Astrocyte (in vitro differentiated cells and primary cell): Measurements from ENCODE around the gene MLLT10. TPM values are rescaled to one million over a fixed set of nuclear protein-coding genes. Genes with fewer than 3 reads are reported as not detected.

Source experiments
- DNase-seq: peaks from one replicate; pipeline ENCODE4 v3.0.0-alpha.2; 2010; ENCODE audit warnings: low read depth
- FAIRE-seq: peaks from 2 replicates; lab custom pipeline; 2011; peaks lifted over from hg19 to GRCh38; lab: Jason Lieb, UNC
- H2AFZ ChIP-seq: 2 replicates; pipeline ENCODE4 v1.6.0; 2012; ENCODE audit warnings: low read depth, low read length, inconsistent platforms
- H3K27ac ChIP-seq: 2 replicates; pipeline ENCODE4 v1.5.1; 2011; ENCODE audit warnings: low read depth, low read length, inconsistent platforms
- H3K27me3 ChIP-seq: 2 replicates; pipeline ENCODE4 v1.6.0; 2011; ENCODE audit warnings: low read length, inconsistent platforms; ENCODE audit not compliant: insufficient read depth
- H3K36me3 ChIP-seq: 2 replicates; pipeline ENCODE4 v1.5.1; 2011; ENCODE audit warnings: low read length, inconsistent platforms; ENCODE audit not compliant: insufficient read depth
- H3K4me1 ChIP-seq: 2 replicates; pipeline ENCODE4 v1.5.1; 2011; ENCODE audit warnings: low read length, inconsistent platforms; ENCODE audit not compliant: insufficient read depth
- H3K4me2 ChIP-seq: 2 replicates; pipeline ENCODE4 v1.6.0; 2012; ENCODE audit warnings: low read length, inconsistent platforms
- H3K4me3 ChIP-seq: 2 replicates; pipeline ENCODE4 v1.5.1; 2011; ENCODE audit warnings: low read depth, mild to moderate bottlenecking, low read length, inconsistent platforms; ENCODE audit not compliant: insufficient read depth
- H3K79me2 ChIP-seq: 2 replicates; pipeline ENCODE4 v1.6.0; 2012; ENCODE audit warnings: mild to moderate bottlenecking, low read length, inconsistent platforms; ENCODE audit not compliant: insufficient read depth
- H3K9ac ChIP-seq: 2 replicates; pipeline ENCODE4 v1.6.0; 2012; ENCODE audit warnings: mild to moderate bottlenecking, low read length, inconsistent platforms
- H3K9me3 ChIP-seq: 2 replicates; pipeline ENCODE4 v1.5.1; 2012; ENCODE audit warnings: low read depth, mild to moderate bottlenecking, low read length, inconsistent platforms; ENCODE audit not compliant: insufficient read depth
- H4K20me1 ChIP-seq: 2 replicates; pipeline ENCODE4 v1.6.0; 2012; ENCODE audit warnings: low read length, inconsistent platforms; ENCODE audit not compliant: insufficient read depth
- H3K27ac Mint-ChIP-seq: one replicate; pipeline ENCODE4 v1.8.0; 2021; ENCODE audit warnings: mild to moderate bottlenecking, mixed read lengths; ENCODE audit not compliant: unreplicated experiment
- H3K27me3 Mint-ChIP-seq: one replicate; pipeline ENCODE4 v1.8.0; 2021; ENCODE audit warnings: low read depth, mixed read lengths; ENCODE audit not compliant: unreplicated experiment
- H3K36me3 Mint-ChIP-seq: one replicate; pipeline ENCODE4 v1.8.0; 2021; ENCODE audit warnings: low read depth, mixed read lengths; ENCODE audit not compliant: unreplicated experiment
- H3K4me1 Mint-ChIP-seq: one replicate; pipeline ENCODE4 v1.8.0; 2021; ENCODE audit warnings: low read depth, mixed read lengths; ENCODE audit not compliant: unreplicated experiment
- H3K4me3 Mint-ChIP-seq: one replicate; pipeline ENCODE4 v1.8.0; 2021; ENCODE audit warnings: mild to moderate bottlenecking, moderate library complexity, mixed read lengths; ENCODE audit not compliant: unreplicated experiment
- H3K9me3 Mint-ChIP-seq: one replicate; pipeline ENCODE4 v1.8.0; 2021; ENCODE audit warnings: mild to moderate bottlenecking, mixed read lengths; ENCODE audit not compliant: unreplicated experiment
- EZH2 ChIP-seq: IDR thresholded peaks from 2 replicates; pipeline ENCODE4 v1.6.1; 2012; ENCODE audit warnings: mild to moderate bottlenecking, low read length, inconsistent platforms; ENCODE audit not compliant: insufficient read depth
- total RNA-seq: library from RNA; stranded (reverse); gene quantifications from 2 replicates; pipeline ENCODE4 v1.2.1, GENCODE V29; 2021
- TF ChIP-seq, protein P1 (sequence below): IDR thresholded peaks from 2 replicates; pipeline ENCODE4 v1.5.1; 2011; ENCODE audit warnings: low read depth, mild to moderate bottlenecking, inconsistent platforms, low read length, moderate library complexity; ENCODE audit not compliant: insufficient read depth

MLLT10 gene
- total RNA-seq, 1 donor from 2014 or later, result 46.9 TPM

DNA sequence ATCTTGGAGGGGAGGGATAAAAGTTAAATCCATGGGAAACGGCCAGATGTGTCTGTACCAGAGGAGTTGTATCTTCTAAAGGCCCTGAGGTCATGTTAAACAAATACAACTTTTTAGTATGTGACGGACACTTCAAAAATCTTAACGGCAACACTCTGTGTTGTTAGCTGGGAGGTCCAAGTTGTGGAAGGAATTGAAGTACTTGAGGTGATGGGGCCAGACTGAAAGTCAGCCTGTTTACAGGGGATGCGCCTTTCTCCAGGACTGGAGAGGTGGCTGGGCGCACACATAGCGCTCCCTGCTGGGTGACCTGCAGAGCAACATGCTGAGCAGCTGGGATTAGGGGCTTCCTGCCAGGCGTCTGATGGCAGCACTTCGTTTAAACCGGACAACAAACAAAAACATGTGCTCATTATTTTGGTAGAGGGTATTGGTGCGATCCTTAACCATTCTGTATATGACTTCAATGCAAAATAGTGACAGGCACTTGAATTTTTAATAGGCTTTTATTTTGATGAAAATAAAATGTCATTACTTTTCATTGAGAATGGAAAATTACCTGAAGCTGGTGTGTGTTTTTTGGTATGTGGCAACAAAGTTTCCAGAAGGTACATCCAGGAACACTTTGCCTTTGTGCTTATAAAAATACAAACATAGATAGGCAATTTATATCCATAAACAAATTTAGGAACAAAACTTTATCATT lies 198.2 kb downstream of the MLLT10 start:
- DNase-seq (peak; percentile 54), FAIRE-seq (peak; percentile 32)
- H3K9me3 ChIP-seq, result no peaks in the 10 kb centered on the region
- Mint-ChIP-seq H3K4me1 (peaks cover 26% of the 10 kb centered on the region), H3K9me3 (peaks cover 3% of the 10 kb centered on the region), H3K27ac (no peak overlapping the region), H3K36me3 (peaks cover 25% of the 10 kb centered on the region), H3K27me3 (no peaks in the 10 kb centered on the region), H3K4me3 (no peak overlapping the region)
- H3K36me3 ChIP-seq, result peaks cover 20% of the 10 kb centered on the region
- H3K4me3 ChIP-seq, result no peak overlapping the region
- peaks cover 20% of the 10 kb centered on the region for H3K4me1 ChIP-seq
- no peak overlapping the region for H3K4me2 ChIP-seq
- H3K27ac ChIP-seq, result no peak overlapping the region
- H3K9ac ChIP-seq, result no peak overlapping the region
- H3K79me2 ChIP-seq, result peaks cover 6% of the 10 kb centered on the region
- no peak for TF ChIP-seq EZH2
- TF ChIP-seq, protein P1, sequence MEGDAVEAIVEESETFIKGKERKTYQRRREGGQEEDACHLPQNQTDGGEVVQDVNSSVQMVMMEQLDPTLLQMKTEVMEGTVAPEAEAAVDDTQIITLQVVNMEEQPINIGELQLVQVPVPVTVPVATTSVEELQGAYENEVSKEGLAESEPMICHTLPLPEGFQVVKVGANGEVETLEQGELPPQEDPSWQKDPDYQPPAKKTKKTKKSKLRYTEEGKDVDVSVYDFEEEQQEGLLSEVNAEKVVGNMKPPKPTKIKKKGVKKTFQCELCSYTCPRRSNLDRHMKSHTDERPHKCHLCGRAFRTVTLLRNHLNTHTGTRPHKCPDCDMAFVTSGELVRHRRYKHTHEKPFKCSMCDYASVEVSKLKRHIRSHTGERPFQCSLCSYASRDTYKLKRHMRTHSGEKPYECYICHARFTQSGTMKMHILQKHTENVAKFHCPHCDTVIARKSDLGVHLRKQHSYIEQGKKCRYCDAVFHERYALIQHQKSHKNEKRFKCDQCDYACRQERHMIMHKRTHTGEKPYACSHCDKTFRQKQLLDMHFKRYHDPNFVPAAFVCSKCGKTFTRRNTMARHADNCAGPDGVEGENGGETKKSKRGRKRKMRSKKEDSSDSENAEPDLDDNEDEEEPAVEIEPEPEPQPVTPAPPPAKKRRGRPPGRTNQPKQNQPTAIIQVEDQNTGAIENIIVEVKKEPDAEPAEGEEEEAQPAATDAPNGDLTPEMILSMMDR, result peak; percentile 89
- H3K27me3 ChIP-seq, result no peaks in the 10 kb centered on the region
- H2AFZ ChIP-seq, result no peak overlapping the region
- peaks cover 18% of the 10 kb centered on the region for H4K20me1 ChIP-seq

DNA sequence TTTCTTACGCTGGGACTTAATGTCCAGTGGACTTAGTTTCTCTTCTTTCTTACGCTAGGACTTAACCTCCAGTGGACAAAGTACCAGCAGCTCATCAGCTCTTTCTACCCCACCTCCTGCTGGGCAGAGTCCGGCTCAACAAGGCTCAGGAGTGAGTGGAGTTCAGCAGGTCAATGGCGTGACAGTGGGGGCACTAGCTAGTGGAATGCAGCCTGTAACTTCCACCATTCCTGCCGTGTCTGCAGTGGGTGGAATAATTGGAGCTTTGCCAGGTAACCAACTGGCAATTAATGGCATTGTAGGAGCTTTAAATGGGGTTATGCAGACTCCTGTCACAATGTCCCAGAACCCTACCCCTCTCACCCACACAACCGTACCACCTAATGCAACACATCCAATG lies 199.7 kb downstream of the MLLT10 start:
- Histone ChIP-seq H2AFZ (no peak overlapping the region), H3K9me3 (no peaks in the 10 kb centered on the region), H3K36me3 (peaks cover 20% of the 10 kb centered on the region), H3K27ac (no peak overlapping the region), H3K79me2 (peaks cover 2% of the 10 kb centered on the region), H3K4me2 (peak overlapping the region; percentile 40), H3K4me3 (no peak overlapping the region), H4K20me1 (peaks cover 17% of the 10 kb centered on the region), H3K4me1 (peaks cover 14% of the 10 kb centered on the region), H3K9ac (no peak overlapping the region), H3K27me3 (no peaks in the 10 kb centered on the region)
- Mint-ChIP-seq H3K9me3 (peaks cover 3% of the 10 kb centered on the region), H3K36me3 (peaks cover 25% of the 10 kb centered on the region), H3K27me3 (no peaks in the 10 kb centered on the region), H3K4me3 (no peak overlapping the region), H3K27ac (no peak overlapping the region), H3K4me1 (peaks cover 16% of the 10 kb centered on the region)
- DNase-seq (peak; percentile 2), FAIRE-seq (no peak)
- TF ChIP-seq, protein P1, result no peak
- no peak for TF ChIP-seq EZH2

DNA sequence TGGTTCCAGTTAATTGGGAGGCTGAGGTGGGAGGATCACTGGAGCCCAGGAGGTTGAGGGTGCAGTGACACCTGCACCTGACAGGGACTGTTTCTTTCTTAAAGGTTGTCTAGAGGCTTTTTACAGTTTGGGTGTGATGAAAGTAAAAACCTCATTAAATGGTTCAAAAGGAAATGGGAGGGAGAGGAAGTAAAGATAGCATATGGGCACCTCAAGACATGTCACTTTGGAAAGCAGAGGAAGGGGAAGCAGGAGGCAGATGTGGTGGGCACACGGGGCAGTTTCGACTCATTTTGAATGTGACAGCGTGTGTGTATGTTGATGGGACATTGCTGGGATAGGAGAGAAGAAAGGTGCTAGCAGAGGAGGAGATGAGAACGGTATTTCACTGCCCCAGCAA lies 203.1 kb downstream of the MLLT10 start:
- H3K9ac ChIP-seq, result no peak overlapping the region
- peaks cover 21% of the 10 kb centered on the region for H4K20me1 ChIP-seq
- TF ChIP-seq, protein P1, result no peak
- TF ChIP-seq EZH2, result no peak
- H3K4me1 ChIP-seq, result peaks cover 9% of the 10 kb centered on the region
- no peak overlapping the region for H2AFZ ChIP-seq
- H3K4me2 ChIP-seq, result no peak overlapping the region
- H3K36me3 ChIP-seq, result peaks cover 36% of the 10 kb centered on the region
- H3K27me3 Mint-ChIP-seq, result no peaks in the 10 kb centered on the region
- H3K36me3 Mint-ChIP-seq, result peaks cover 20% of the 10 kb centered on the region
- no peaks in the 10 kb centered on the region for H3K27me3 ChIP-seq
- no peak overlapping the region for H3K27ac ChIP-seq
- H3K27ac Mint-ChIP-seq, result no peak overlapping the region
- no peak for FAIRE-seq
- H3K4me3 Mint-ChIP-seq, result no peak overlapping the region
- DNase-seq, result no peak
- H3K9me3 Mint-ChIP-seq, result peaks cover 3% of the 10 kb centered on the region
- H3K4me1 Mint-ChIP-seq, result peaks cover 21% of the 10 kb centered on the region
- no peak overlapping the region for H3K4me3 ChIP-seq
- H3K79me2 ChIP-seq, result no peaks in the 10 kb centered on the region
- no peaks in the 10 kb centered on the region for H3K9me3 ChIP-seq
